ENCODE results near the gene CHCHD6. TPM values are rescaled to one million over a fixed set of nuclear protein-coding genes. Genes with fewer than 3 reads are reported as not detected.

The CHCHD6 gene
- total RNA-seq, 1 experiment from 2014 or later: 33.0 TPM

DNA sequence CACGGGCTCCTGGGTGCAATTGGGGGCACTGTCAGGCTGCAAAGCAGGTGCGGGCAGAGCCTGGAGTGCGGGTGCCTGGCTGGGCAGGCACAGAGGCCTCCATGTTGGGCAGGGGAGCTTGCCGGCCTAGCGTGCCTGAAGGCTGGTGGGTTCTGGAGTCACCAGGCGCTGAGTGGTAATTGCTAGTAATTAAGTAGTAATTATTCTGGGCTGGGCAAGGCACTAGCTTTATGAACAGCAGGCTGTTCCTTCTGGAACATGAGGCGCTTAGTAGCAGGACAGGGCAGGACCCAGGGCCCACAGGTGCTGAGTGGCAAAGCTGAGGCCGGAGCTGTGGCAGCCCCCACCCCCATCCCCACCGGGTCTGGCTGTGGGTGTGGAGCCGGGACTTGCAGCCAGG is 304.2 kb downstream of the CHCHD6 start:
- no peak for ATAC-seq

DNA sequence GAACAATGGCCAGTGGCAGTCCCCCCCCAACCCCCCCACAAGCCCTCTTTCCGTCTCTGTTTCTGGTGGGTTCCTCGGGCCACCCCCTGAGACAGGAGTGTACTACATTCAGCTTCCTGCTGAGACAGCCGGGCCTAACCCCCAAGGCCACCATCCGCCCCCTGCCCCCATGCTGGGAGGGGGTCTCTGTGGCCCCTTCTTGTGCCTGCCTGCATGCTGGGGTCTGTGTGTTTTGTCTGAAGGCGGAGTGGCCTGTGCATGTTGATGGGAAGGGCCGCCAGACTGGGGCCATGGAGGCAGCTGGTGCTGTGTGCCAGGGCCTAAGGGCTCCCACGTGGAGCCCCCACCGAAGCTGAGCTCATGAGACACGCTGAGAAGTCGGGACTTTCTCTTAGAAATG is 305.5 kb downstream of the CHCHD6 start:
- Histone ChIP-seq H3K27me3 (ENCODE audit: low read length) (no peaks in the 10 kb centered on the region), H3K4me3 (ENCODE audit: low read length) (no peak overlapping the region), H4K20me1 (ENCODE audit: low read length) (no peaks in the 10 kb centered on the region), H3K79me2 (ENCODE audit: low read length) (no peaks in the 10 kb centered on the region), H2AFZ (ENCODE audit: low read length) (no peak overlapping the region), H3K36me3 (ENCODE audit: low read depth, low read length) (no peaks in the 10 kb centered on the region; the same call in 1 of the 2 replicates), H3K9me2 (replicated peaks; ENCODE audit: low read length) (no peaks in the 10 kb centered on the region), H3K9ac (ENCODE audit: low read length) (no peak overlapping the region), H3K4me2 (ENCODE audit: low read length) (no peak overlapping the region), H3K9me3 (ENCODE audit: low read length) (no peaks in the 10 kb centered on the region), H3K4me1 (ENCODE audit: insufficient read depth, low read length) (peaks cover 20% of the 10 kb centered on the region), H3F3A (ENCODE audit: low read length, unreplicated experiment) (no peaks in the 10 kb centered on the region), H3K27ac (ENCODE audit: low read length) (no peak overlapping the region)
- CTCF ChIA-PET: no interaction called here
- POLR2A ChIA-PET (ENCODE audit: unreplicated experiment): no interaction called here
- DNase-seq (no peak), ATAC-seq (no peak)
- intact Hi-C loops (cut with micrococcal nuclease): no loop called here
- TF ChIP-seq EZH2 (IDR thresholded peaks at IDR 0.05; ENCODE audit: low read length, unreplicated experiment) (no peak), EZH2phosphoT487 (IDR thresholded peaks at IDR 0.05; ENCODE audit: borderline replicate concordance, low read length) (no peak)
- TF ChIP-seq, protein P1, sequence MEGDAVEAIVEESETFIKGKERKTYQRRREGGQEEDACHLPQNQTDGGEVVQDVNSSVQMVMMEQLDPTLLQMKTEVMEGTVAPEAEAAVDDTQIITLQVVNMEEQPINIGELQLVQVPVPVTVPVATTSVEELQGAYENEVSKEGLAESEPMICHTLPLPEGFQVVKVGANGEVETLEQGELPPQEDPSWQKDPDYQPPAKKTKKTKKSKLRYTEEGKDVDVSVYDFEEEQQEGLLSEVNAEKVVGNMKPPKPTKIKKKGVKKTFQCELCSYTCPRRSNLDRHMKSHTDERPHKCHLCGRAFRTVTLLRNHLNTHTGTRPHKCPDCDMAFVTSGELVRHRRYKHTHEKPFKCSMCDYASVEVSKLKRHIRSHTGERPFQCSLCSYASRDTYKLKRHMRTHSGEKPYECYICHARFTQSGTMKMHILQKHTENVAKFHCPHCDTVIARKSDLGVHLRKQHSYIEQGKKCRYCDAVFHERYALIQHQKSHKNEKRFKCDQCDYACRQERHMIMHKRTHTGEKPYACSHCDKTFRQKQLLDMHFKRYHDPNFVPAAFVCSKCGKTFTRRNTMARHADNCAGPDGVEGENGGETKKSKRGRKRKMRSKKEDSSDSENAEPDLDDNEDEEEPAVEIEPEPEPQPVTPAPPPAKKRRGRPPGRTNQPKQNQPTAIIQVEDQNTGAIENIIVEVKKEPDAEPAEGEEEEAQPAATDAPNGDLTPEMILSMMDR (conservative IDR thresholded peaks at IDR 0.05; ENCODE audit: low read depth, low read length): no peak
- no TSS peak for BruUV-seq (replicated peaks)

More for the DNA sequence above, 304.2 kb downstream of the CHCHD6 start:
- H3K27ac ChIP-seq (ENCODE audit: low read length): no peak overlapping the region
- no peaks in the 10 kb centered on the region for H3K9me3 ChIP-seq (ENCODE audit: low read length)
- no peaks in the 10 kb centered on the region for H3F3A ChIP-seq (ENCODE audit: low read length, unreplicated experiment)
- CTCF ChIA-PET: no interaction called here
- H3K4me3 ChIP-seq (ENCODE audit: low read length): no peak overlapping the region
- no peak overlapping the region for H2AFZ ChIP-seq (ENCODE audit: low read length)
- intact Hi-C loops (cut with micrococcal nuclease): no loop called here
- no peak overlapping the region for H3K9ac ChIP-seq (ENCODE audit: low read length)
- no peaks in the 10 kb centered on the region for H3K9me2 ChIP-seq (replicated peaks; ENCODE audit: low read length)
- no TSS peak for BruUV-seq (replicated peaks)
- peaks cover 20% of the 10 kb centered on the region for H3K4me1 ChIP-seq (ENCODE audit: insufficient read depth, low read length)
- no peak overlapping the region for H3K4me2 ChIP-seq (ENCODE audit: low read length)
- no peaks in the 10 kb centered on the region for H4K20me1 ChIP-seq (ENCODE audit: low read length)
- no peaks in the 10 kb centered on the region for H3K27me3 ChIP-seq (ENCODE audit: low read length)
- no peak for DNase-seq
- TF ChIP-seq, protein P1 (conservative IDR thresholded peaks at IDR 0.05; ENCODE audit: low read depth, low read length): no peak
- no peak for TF ChIP-seq EZH2phosphoT487 (IDR thresholded peaks at IDR 0.05; ENCODE audit: borderline replicate concordance, low read length)
- TF ChIP-seq EZH2 (IDR thresholded peaks at IDR 0.05; ENCODE audit: low read length, unreplicated experiment): no peak
- POLR2A ChIA-PET (ENCODE audit: unreplicated experiment): no interaction called here
- no peaks in the 10 kb centered on the region; the same call in 1 of the 2 replicates for H3K36me3 ChIP-seq (ENCODE audit: low read depth, low read length)
- no peaks in the 10 kb centered on the region for H3K79me2 ChIP-seq (ENCODE audit: low read length)

Other genes starting within 250 kb of the CHCHD6 start
- 15.4 and 18.7 TPM in 2 replicates for gene ZXDC, start 228.3 kb upstream of the CHCHD6 start, total RNA-seq (2014; rRNA removed)
- gene UROC1, start 186.5 kb upstream of the CHCHD6 start, total RNA-seq (2014; rRNA removed): not detected in 2 replicates
- gene CHST13, start 180.1 kb upstream of the CHCHD6 start, total RNA-seq (2014; rRNA removed): not detected in 2 replicates
- not detected in 2 replicates for gene C3orf22, start 145.3 kb upstream of the CHCHD6 start, total RNA-seq (2014; rRNA removed)
- 5.5 and 7.8 TPM in 2 replicates for gene TXNRD3, start 49.1 kb upstream of the CHCHD6 start, total RNA-seq (2014; rRNA removed)

All from PC-3 (cell line).